ENCODE data around the gene RASA3. TPM values are rescaled to one million over a fixed set of nuclear protein-coding genes. Genes with fewer than 3 reads are reported as not detected.
A peak's percentile ranks its signal among the peaks of the same experiment; 100 is the strongest.

RASA3 gene
- total RNA-seq, 1 experiment from 2014 or later: 22.3 TPM

DNA sequence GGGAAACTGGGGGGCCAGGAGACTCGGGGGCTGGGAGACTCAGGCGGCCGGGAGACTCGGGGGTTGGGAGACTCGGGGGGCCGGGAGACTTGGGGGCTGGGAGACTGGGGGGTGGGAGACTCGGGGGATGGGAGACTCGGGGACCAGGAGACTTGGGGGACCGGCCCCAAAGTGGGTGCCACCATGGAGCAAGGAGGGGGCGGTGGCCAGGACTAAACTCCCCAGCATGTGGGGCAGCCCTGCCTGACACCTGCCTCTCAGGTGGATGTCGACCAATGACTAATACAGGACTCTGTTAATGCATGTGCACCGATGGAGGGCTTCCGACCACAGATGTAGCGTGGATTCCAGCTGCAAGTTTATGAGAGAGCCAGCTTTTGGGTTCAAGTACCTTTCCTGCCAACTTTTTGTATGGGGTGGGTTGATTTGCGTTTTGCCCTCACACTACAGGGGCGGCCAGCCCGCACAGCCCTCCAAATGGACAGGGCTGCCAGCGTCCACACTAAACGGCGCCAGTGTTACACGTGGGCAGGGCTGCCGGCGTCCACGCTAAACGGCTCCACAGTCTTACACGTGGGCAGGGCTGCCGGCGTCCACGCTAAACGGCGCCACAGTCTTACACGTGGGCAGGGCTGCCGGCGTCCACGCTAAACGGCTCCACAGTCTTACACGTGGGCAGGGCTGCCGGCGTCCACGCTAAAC lies 62.2 kb downstream of the RASA3 start:
- Mint-ChIP-seq H3K36me3 (peaks cover 23% of the 10 kb centered on the region), H3K27ac (no peak overlapping the region), H3K27me3 (ENCODE audit: low read depth) (no peaks in the 10 kb centered on the region), H3K4me3 (no peak overlapping the region), H3K4me1 (peaks cover 10% of the 10 kb centered on the region), H3K9me3 (peaks cover 7% of the 10 kb centered on the region)
- ATAC-seq (no peak), DNase-seq (ENCODE audit: low spot score) (no peak)
- TF ChIP-seq FOXJ3 (CRISPR knock-in tag; IDR thresholded peaks at IDR 0.05; ENCODE audit: borderline replicate concordance) (no peak), CREM (CRISPR knock-in tag; IDR thresholded peaks at IDR 0.05) (no peak), ZNF263 (CRISPR knock-in tag; IDR thresholded peaks at IDR 0.05; ENCODE audit: low read depth) (no peak), MXD4 (CRISPR knock-in tag; IDR thresholded peaks at IDR 0.05; ENCODE audit: borderline replicate concordance) (no peak), SOX15 (CRISPR knock-in tag; IDR thresholded peaks at IDR 0.05) (no peak), NFE2L1 (CRISPR knock-in tag; IDR thresholded peaks at IDR 0.05) (no peak), AFF4 (CRISPR knock-in tag; IDR thresholded peaks at IDR 0.05; ENCODE audit: borderline replicate concordance) (no peak), ZNF219 (CRISPR knock-in tag; IDR thresholded peaks at IDR 0.05; ENCODE audit: borderline replicate concordance) (no peak)
- TF ChIP-seq, protein P1, sequence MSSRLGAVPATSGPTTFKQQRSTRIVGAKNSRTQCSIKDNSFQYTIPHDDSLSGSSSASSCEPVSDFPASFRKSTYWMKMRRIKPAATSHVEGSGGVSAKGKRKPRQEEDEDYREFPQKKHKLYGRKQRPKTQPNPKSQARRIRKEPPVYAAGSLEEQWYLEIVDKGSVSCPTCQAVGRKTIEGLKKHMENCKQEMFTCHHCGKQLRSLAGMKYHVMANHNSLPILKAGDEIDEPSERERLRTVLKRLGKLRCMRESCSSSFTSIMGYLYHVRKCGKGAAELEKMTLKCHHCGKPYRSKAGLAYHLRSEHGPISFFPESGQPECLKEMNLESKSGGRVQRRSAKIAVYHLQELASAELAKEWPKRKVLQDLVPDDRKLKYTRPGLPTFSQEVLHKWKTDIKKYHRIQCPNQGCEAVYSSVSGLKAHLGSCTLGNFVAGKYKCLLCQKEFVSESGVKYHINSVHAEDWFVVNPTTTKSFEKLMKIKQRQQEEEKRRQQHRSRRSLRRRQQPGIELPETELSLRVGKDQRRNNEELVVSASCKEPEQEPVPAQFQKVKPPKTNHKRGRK (CRISPR knock-in tag; IDR thresholded peaks at IDR 0.05; ENCODE audit: borderline replicate concordance): no peak
- ChIA-PET POLR2A (no interaction called here), CTCF (no interaction called here)

GRCh38 chr13:114069376-114070097 lies 62.9 kb downstream of the RASA3 start:
- Mint-ChIP-seq H3K36me3 (peaks cover 23% of the 10 kb centered on the region), H3K27ac (peak overlapping the region; percentile 88), H3K9me3 (peaks cover 7% of the 10 kb centered on the region), H3K4me3 (no peak overlapping the region), H3K27me3 (ENCODE audit: low read depth) (no peaks in the 10 kb centered on the region), H3K4me1 (peaks cover 18% of the 10 kb centered on the region)
- no peak for DNase-seq (ENCODE audit: low spot score)
- CTCF ChIA-PET: no interaction called here
- ATAC-seq: no peak
- POLR2A ChIA-PET: no interaction called here
- no peak for TF ChIP-seq RELA (CRISPR knock-in tag; IDR thresholded peaks at IDR 0.05; ENCODE audit: borderline replicate concordance)
- no peak for TF ChIP-seq ZSCAN18 (CRISPR knock-in tag; IDR thresholded peaks at IDR 0.05)
- TF ChIP-seq, protein P2, sequence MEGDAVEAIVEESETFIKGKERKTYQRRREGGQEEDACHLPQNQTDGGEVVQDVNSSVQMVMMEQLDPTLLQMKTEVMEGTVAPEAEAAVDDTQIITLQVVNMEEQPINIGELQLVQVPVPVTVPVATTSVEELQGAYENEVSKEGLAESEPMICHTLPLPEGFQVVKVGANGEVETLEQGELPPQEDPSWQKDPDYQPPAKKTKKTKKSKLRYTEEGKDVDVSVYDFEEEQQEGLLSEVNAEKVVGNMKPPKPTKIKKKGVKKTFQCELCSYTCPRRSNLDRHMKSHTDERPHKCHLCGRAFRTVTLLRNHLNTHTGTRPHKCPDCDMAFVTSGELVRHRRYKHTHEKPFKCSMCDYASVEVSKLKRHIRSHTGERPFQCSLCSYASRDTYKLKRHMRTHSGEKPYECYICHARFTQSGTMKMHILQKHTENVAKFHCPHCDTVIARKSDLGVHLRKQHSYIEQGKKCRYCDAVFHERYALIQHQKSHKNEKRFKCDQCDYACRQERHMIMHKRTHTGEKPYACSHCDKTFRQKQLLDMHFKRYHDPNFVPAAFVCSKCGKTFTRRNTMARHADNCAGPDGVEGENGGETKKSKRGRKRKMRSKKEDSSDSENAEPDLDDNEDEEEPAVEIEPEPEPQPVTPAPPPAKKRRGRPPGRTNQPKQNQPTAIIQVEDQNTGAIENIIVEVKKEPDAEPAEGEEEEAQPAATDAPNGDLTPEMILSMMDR (IDR thresholded peaks at IDR 0.05): no peak
- no peak for TF ChIP-seq HMGA2 (CRISPR knock-in tag; IDR thresholded peaks at IDR 0.05)
- no peak for TF ChIP-seq FOXJ3 (CRISPR knock-in tag; IDR thresholded peaks at IDR 0.05; ENCODE audit: borderline replicate concordance)
- no peak for TF ChIP-seq E2F1 (CRISPR knock-in tag; IDR thresholded peaks at IDR 0.05)
- no peak for TF ChIP-seq AFF4 (CRISPR knock-in tag; IDR thresholded peaks at IDR 0.05; ENCODE audit: borderline replicate concordance)
